ENCODE data around the gene ACOX1.

ACOX1 gene

GRCh38 chr17:75978938-75979704 lies at the start of gene ACOX1, which contains the start of gene TEN1:
Gene ACOX1, minus strand, starts transcription at chr17:75979166. Its CDS starts 93 bp downstream, at chr17:75979073.
Gene TEN1, plus strand, starts transcription at chr17:75979240. Its CDS starts 6,953 bp downstream, at chr17:75986193.
- peak; percentile 99 for DNase-seq

- DNase-seq: no peak
These were observed 48.3 kb upstream of the ACOX1 start, which contains the start of gene EVPL for GRCh38 chr17:76027159-76027839. Gene EVPL, minus strand, starts transcription at chr17:76027306. Its CDS starts 108 bp downstream, at chr17:76027198.

- DNase-seq: no peak
These were observed 47.8 kb upstream of the ACOX1 start for GRCh38 chr17:76026714-76027158.

GRCh38 chr17:76025294-76025693 lies 46.3 kb upstream of the ACOX1 start:
- DNase-seq: no peak

GRCh38 chr17:76024353-76024752 lies 45.4 kb upstream of the ACOX1 start:
- no peak for DNase-seq

GRCh38 chr17:76023900-76024237 lies 44.9 kb upstream of the ACOX1 start:
- DNase-seq: no peak

GRCh38 chr17:76022973-76023899 lies 44.3 kb upstream of the ACOX1 start:
- no peak for DNase-seq

- no peak for DNase-seq
These were observed 43.3 kb upstream of the ACOX1 start for GRCh38 chr17:76022285-76022684.

GRCh38 chr17:76019833-76020467 lies 41.0 kb upstream of the ACOX1 start:
- no peak for DNase-seq

- DNase-seq: peak; percentile 20
These were observed 39.8 kb upstream of the ACOX1 start for GRCh38 chr17:76018801-76019200.

GRCh38 chr17:76018340-76018680 lies 39.3 kb upstream of the ACOX1 start:
- no peak for DNase-seq

GRCh38 chr17:76017481-76018339 lies 38.7 kb upstream of the ACOX1 start:
- peak; percentile 26 for DNase-seq

GRCh38 chr17:76014925-76015261 lies 35.9 kb upstream of the ACOX1 start:
- no peak for DNase-seq

GRCh38 chr17:76014100-76014924 lies 35.3 kb upstream of the ACOX1 start:
- peak; percentile 66 for DNase-seq

GRCh38 chr17:76013377-76013932 lies 34.5 kb upstream of the ACOX1 start:
- DNase-seq: peak; percentile 25

GRCh38 chr17:76011951-76012350 lies 33.0 kb upstream of the ACOX1 start:
- no peak for DNase-seq

- DNase-seq: no peak
These were observed 31.1 kb upstream of the ACOX1 start for GRCh38 chr17:76009969-76010661.

- no peak for DNase-seq
These were observed 30.5 kb upstream of the ACOX1 start for GRCh38 chr17:76009447-76009846.

- no peak for DNase-seq
These were observed 29.9 kb upstream of the ACOX1 start for GRCh38 chr17:76008630-76009425.

All from left hindlimb (tissue), 1 donor.